Measurements from ENCODE around the gene TBC1D25.

TBC1D25 gene

GRCh38 chrX:48611703-48612102 is 72.2 kb downstream of the TBC1D25 start:
- no peak for DNase-seq
